HTERT RPE-1 (cell line): ENCODE data around the gene SIK1.
"Not testable (repeated sequence)": the region's sequence is repeated elsewhere in the genome, so short reads cannot be mapped to it uniquely, and the experiment has no call there.

ENCODE experiments used
- in situ Hi-C: fragments of 300-500 bp; cut with MboI; formaldehyde crosslinking; loops from 4 replicates; pipeline ENCODE4 v1.14.3; 2020; ENCODE audit warnings: low sequenced_read_pairs

Gene SIK1

GRCh38 chr21:43398000-43398399, 28.9 kb downstream of the SIK1 start:
- in situ Hi-C loops, result not testable (repeated sequence)

GRCh38 chr21:43397439-43397808, 29.5 kb downstream of the SIK1 start:
- in situ Hi-C loops, result not testable (repeated sequence)

- in situ Hi-C loops, result not testable (repeated sequence)
Observed at GRCh38 chr21:43396788-43397438, 30.0 kb downstream of the SIK1 start.

GRCh38 chr21:43383351-43383750, 43.6 kb downstream of the SIK1 start:
- in situ Hi-C loops, result not testable (repeated sequence)

GRCh38 chr21:43382902-43383301, 44.0 kb downstream of the SIK1 start:
- in situ Hi-C loops, result not testable (repeated sequence)

GRCh38 chr21:43380852-43381533, 45.9 kb downstream of the SIK1 start:
- in situ Hi-C loops, result not testable (repeated sequence)

GRCh38 chr21:43380337-43380736, 46.6 kb downstream of the SIK1 start:
- in situ Hi-C loops, result not testable (repeated sequence)

- in situ Hi-C loops, result not testable (repeated sequence)
Observed at GRCh38 chr21:43379626-43380122, 47.3 kb downstream of the SIK1 start.

GRCh38 chr21:43376478-43376882, 50.5 kb downstream of the SIK1 start:
- in situ Hi-C loops, result no loop called here

- in situ Hi-C loops, result no loop called here
Observed at GRCh38 chr21:43375837-43376477, 51.0 kb downstream of the SIK1 start.

- in situ Hi-C loops, result no loop called here
Observed at GRCh38 chr21:43375006-43375836, 51.7 kb downstream of the SIK1 start.

GRCh38 chr21:43374228-43374885, 52.6 kb downstream of the SIK1 start:
- in situ Hi-C loops, result no loop called here

GRCh38 chr21:43373362-43374227, 53.3 kb downstream of the SIK1 start:
- in situ Hi-C loops, result no loop called here

GRCh38 chr21:43372663-43373361, 54.1 kb downstream of the SIK1 start:
- in situ Hi-C loops, result no loop called here

- in situ Hi-C loops, result no loop called here
Observed at GRCh38 chr21:43371786-43372185, 55.1 kb downstream of the SIK1 start.

GRCh38 chr21:43370888-43371570, 55.9 kb downstream of the SIK1 start:
- in situ Hi-C loops, result no loop called here

- in situ Hi-C loops, result no loop called here
Observed at GRCh38 chr21:43370091-43370658, 56.8 kb downstream of the SIK1 start.

- in situ Hi-C loops, result no loop called here
Observed at GRCh38 chr21:43369596-43370090, 57.3 kb downstream of the SIK1 start.
